Calu3 (cell line): ENCODE data around the gene KREMEN1. TPM values are rescaled to one million over a fixed set of nuclear protein-coding genes. Genes with fewer than 3 reads are reported as not detected.

Source experiments
- BruUV-seq: library from RNA; stranded (reverse); fragments of 400-500 nt; replicated peaks from 2 replicates; lab custom pipeline; 2021; lab: Mats Ljungman, UMichigan
- CTCF ChIA-PET: fragments of 300-600 bp; sonication (Branson Sonifier 250); formaldehyde crosslinking; loops from one replicate; lab custom pipeline; 2022; ENCODE audit warnings: antibody characterized with exemption; lab: Charles Lee
- DNase-seq: peaks from one replicate; pipeline ENCODE4 v3.0.0; 2022
- H3K27ac Mint-ChIP-seq: one replicate; pipeline ENCODE4 v1.8.0; 2022; ENCODE audit warnings: mixed read lengths; ENCODE audit not compliant: unreplicated experiment
- H3K27me3 Mint-ChIP-seq: one replicate; pipeline ENCODE4 v1.8.0; 2022; ENCODE audit warnings: mixed read lengths; ENCODE audit not compliant: unreplicated experiment
- H3K36me3 Mint-ChIP-seq: one replicate; pipeline ENCODE4 v1.8.0; 2022; ENCODE audit warnings: mild to moderate bottlenecking, moderate library complexity, mixed read lengths; ENCODE audit not compliant: insufficient read depth, unreplicated experiment
- H3K4me1 Mint-ChIP-seq: one replicate; pipeline ENCODE4 v1.8.0; 2022; ENCODE audit warnings: mild to moderate bottlenecking, low read depth, mixed read lengths; ENCODE audit not compliant: unreplicated experiment
- H3K4me3 Mint-ChIP-seq: one replicate; pipeline ENCODE4 v1.8.0; 2022; ENCODE audit warnings: mild to moderate bottlenecking, low read depth, moderate library complexity, mixed read lengths; ENCODE audit not compliant: unreplicated experiment
- H3K9me3 Mint-ChIP-seq: one replicate; pipeline ENCODE4 v1.8.0; 2022; ENCODE audit warnings: low read depth, mixed read lengths; ENCODE audit not compliant: unreplicated experiment
- CTCF ChIP-seq: fragments of 200-600 bp; IDR thresholded peaks from one replicate; pipeline ENCODE4 v1.8.0; 2022; ENCODE audit warnings: antibody characterized with exemption; ENCODE audit not compliant: unreplicated experiment
- intact Hi-C: fragments of 100-400 bp; cut with micrococcal nuclease; formaldehyde crosslinking; loops from one replicate; pipeline ENCODE4 v1.10.0; 2022; ENCODE audit not compliant: unreplicated experiment
- total RNA-seq: library from RNA; stranded (reverse); gene quantifications from 2 replicates; pipeline ENCODE4 v1.2.3, GENCODE V29; 2022

Gene KREMEN1
- total RNA-seq, 1 experiment from 2014 or later, result 2.8 TPM

GRCh38 chr22:29148036-29148435, 75.2 kb downstream of the KREMEN1 start:
- CTCF ChIA-PET, result interaction anchor here (0.6 kb wide), 1 partner anchor 20 kb away, joined by 6 read pairs; no protein-coding TSS in a partner anchor
- TF ChIP-seq CTCF, result no peak
- H3K36me3 Mint-ChIP-seq, result no peaks in the 10 kb centered on the region
- BruUV-seq, result no TSS peak
- no peak overlapping the region for H3K4me3 Mint-ChIP-seq
- no peak for DNase-seq
- no peaks in the 10 kb centered on the region for H3K9me3 Mint-ChIP-seq
- intact Hi-C loops, result no loop called here
- H3K27me3 Mint-ChIP-seq, result peaks cover 60% of the 10 kb centered on the region
- H3K4me1 Mint-ChIP-seq, result no peaks in the 10 kb centered on the region
- H3K27ac Mint-ChIP-seq, result no peak overlapping the region

- peaks cover 68% of the 10 kb centered on the region for H3K27me3 Mint-ChIP-seq
- no peaks in the 10 kb centered on the region for H3K36me3 Mint-ChIP-seq
- no peak overlapping the region for H3K27ac Mint-ChIP-seq
- DNase-seq, result no peak
- intact Hi-C loops, result no loop called here
- no peaks in the 10 kb centered on the region for H3K9me3 Mint-ChIP-seq
- CTCF ChIA-PET, result interaction anchor here (0.6 kb wide), 1 partner anchor 20 kb away, joined by 6 read pairs; no protein-coding TSS in a partner anchor
- H3K4me1 Mint-ChIP-seq, result no peaks in the 10 kb centered on the region
- BruUV-seq, result no TSS peak
- no peak overlapping the region for H3K4me3 Mint-ChIP-seq
- TF ChIP-seq CTCF, result no peak
Measured at GRCh38 chr22:29148826-29149225, 76.0 kb downstream of the KREMEN1 start.

- Mint-ChIP-seq H3K27ac (no peak overlapping the region), H3K27me3 (peaks cover 61% of the 10 kb centered on the region), H3K4me3 (no peak overlapping the region), H3K4me1 (peaks cover 6% of the 10 kb centered on the region), H3K36me3 (no peaks in the 10 kb centered on the region), H3K9me3 (no peaks in the 10 kb centered on the region)
- no peak for TF ChIP-seq CTCF
- no TSS peak for BruUV-seq
- intact Hi-C loops, result loop anchor here (10.0 kb wide), 1 partner anchor 75 kb away; the partner anchor contains the start of gene KREMEN1
- DNase-seq, result no peak
- CTCF ChIA-PET, result no interaction called here
Measured at GRCh38 chr22:29149841-29150555, 77.2 kb downstream of the KREMEN1 start.

GRCh38 chr22:29150701-29151100, 77.9 kb downstream of the KREMEN1 start:
- Mint-ChIP-seq H3K27me3 (peaks cover 54% of the 10 kb centered on the region), H3K27ac (no peak overlapping the region), H3K36me3 (no peaks in the 10 kb centered on the region), H3K4me1 (peaks cover 6% of the 10 kb centered on the region), H3K4me3 (no peak overlapping the region), H3K9me3 (no peaks in the 10 kb centered on the region)
- no peak for TF ChIP-seq CTCF
- DNase-seq, result no peak
- intact Hi-C loops, result loop anchor here (10.0 kb wide), 1 partner anchor 76 kb away; the partner anchor contains the start of gene KREMEN1
- CTCF ChIA-PET, result no interaction called here
- BruUV-seq, result no TSS peak
